Gastroesophageal sphincter (tissue), 3 donors: Measurements from ENCODE around the gene ZNHIT3.

ENCODE experiments used
- POLR2A ChIP-seq, 2 donors: fragments of 450-650 bp; IDR thresholded peaks; one replicate each; pipeline ENCODE4 v1.6.1; 2017; ENCODE audit warnings: antibody characterized with exemption in 2 of 2, mild to moderate bottlenecking in 2 of 2, moderate library complexity in 1 of 2
- POLR2AphosphoS5 ChIP-seq: sonication (generic); formaldehyde crosslinking; IDR thresholded peaks from one replicate; pipeline ENCODE4 v1.6.1; 2017; ENCODE audit warnings: antibody characterized with exemption
- TF ChIP-seq, protein P1 (sequence below), 4 experiments: fragments of 200-600 bp in 2 of 4; fragments of 450-650 bp in 2 of 4; sonication (generic) in 1 of 4; IDR thresholded peaks; one replicate each; pipeline ENCODE4 v1.5.1; 2017 to 2019; ENCODE audit warnings: antibody characterized with exemption in 4 of 4, mild to moderate bottlenecking in 2 of 4, moderate library complexity in 2 of 4

DNA sequence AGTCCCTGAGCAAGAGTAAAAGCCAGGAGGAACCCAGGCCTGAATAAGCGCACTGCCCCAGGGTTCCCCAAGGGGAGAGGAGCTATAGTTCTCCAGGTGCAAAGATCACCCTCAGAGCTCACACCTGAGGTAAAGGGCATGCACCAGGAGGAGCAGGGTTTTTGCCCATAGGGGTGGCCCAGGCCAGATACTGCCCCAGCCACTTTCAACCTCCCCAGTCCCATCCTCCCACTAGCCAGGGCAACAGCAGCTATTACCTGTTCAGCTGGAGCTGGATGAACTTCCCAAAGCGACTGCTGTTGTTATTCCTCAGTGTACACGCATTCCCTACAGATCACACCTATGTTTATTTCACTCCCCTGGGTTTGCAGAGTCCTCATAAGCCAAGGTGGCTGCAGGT lies 28.4 kb downstream of the ZNHIT3 start:
- TF ChIP-seq, protein P1, sequence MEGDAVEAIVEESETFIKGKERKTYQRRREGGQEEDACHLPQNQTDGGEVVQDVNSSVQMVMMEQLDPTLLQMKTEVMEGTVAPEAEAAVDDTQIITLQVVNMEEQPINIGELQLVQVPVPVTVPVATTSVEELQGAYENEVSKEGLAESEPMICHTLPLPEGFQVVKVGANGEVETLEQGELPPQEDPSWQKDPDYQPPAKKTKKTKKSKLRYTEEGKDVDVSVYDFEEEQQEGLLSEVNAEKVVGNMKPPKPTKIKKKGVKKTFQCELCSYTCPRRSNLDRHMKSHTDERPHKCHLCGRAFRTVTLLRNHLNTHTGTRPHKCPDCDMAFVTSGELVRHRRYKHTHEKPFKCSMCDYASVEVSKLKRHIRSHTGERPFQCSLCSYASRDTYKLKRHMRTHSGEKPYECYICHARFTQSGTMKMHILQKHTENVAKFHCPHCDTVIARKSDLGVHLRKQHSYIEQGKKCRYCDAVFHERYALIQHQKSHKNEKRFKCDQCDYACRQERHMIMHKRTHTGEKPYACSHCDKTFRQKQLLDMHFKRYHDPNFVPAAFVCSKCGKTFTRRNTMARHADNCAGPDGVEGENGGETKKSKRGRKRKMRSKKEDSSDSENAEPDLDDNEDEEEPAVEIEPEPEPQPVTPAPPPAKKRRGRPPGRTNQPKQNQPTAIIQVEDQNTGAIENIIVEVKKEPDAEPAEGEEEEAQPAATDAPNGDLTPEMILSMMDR (IDR thresholded peaks at IDR 0.05): no peak
- no peak for TF ChIP-seq POLR2A (IDR thresholded peaks at IDR 0.05)
- TF ChIP-seq POLR2AphosphoS5: no peak
